ENCODE measurements around the gene FARP1.
A peak's percentile ranks its signal among the peaks of the same experiment; 100 is the strongest.

The FARP1 gene, protein sequence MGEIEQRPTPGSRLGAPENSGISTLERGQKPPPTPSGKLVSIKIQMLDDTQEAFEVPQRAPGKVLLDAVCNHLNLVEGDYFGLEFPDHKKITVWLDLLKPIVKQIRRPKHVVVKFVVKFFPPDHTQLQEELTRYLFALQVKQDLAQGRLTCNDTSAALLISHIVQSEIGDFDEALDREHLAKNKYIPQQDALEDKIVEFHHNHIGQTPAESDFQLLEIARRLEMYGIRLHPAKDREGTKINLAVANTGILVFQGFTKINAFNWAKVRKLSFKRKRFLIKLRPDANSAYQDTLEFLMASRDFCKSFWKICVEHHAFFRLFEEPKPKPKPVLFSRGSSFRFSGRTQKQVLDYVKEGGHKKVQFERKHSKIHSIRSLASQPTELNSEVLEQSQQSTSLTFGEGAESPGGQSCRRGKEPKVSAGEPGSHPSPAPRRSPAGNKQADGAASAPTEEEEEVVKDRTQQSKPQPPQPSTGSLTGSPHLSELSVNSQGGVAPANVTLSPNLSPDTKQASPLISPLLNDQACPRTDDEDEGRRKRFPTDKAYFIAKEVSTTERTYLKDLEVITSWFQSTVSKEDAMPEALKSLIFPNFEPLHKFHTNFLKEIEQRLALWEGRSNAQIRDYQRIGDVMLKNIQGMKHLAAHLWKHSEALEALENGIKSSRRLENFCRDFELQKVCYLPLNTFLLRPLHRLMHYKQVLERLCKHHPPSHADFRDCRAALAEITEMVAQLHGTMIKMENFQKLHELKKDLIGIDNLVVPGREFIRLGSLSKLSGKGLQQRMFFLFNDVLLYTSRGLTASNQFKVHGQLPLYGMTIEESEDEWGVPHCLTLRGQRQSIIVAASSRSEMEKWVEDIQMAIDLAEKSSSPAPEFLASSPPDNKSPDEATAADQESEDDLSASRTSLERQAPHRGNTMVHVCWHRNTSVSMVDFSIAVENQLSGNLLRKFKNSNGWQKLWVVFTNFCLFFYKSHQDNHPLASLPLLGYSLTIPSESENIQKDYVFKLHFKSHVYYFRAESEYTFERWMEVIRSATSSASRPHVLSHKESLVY

DNA sequence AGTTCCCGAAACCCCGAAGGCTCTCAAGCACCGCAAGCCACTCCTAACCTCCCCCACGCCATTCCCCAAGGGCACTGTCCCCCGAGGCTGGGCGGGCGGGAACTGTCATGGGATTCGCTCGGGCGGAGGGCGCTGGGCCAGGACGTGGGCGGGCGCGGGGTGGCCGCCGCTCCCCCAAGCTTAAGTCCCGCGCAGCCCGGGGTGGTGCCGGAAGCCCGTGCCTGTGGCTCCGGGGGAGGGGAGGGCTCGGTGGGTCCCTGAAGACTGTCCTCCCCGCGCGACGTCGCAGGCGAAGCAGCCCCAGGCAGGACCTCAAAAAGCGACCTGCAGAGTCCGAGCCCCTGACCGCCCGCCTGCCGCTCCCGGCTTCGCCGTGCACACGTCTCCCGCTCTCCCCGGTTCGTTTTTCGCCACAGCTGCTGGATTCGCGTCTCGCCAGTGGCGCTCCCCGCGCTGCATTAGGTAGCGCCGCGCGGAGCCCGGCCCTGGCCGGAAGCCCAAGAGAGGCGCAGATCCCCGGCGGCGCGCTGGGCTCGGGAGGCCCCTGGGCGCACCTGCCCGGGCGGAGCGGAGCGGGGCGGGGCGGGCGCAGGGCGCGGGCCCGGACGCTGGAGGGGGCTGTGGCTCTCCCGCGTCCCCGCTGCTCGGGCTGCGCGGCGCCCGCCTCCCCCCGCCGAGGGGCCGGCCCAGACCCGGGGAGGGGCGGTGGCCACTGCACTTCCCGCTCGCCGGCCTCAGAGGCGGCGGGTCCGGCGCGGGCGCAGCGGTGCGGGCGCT, at the start of gene FARP1:
TSS of gene FARP1 (plus strand) at position 715 of the 777 bp plus-strand sequence. CDS start 70,149 bp downstream, outside the sequence.
- peak; percentile 55 for DNase-seq

DNA sequence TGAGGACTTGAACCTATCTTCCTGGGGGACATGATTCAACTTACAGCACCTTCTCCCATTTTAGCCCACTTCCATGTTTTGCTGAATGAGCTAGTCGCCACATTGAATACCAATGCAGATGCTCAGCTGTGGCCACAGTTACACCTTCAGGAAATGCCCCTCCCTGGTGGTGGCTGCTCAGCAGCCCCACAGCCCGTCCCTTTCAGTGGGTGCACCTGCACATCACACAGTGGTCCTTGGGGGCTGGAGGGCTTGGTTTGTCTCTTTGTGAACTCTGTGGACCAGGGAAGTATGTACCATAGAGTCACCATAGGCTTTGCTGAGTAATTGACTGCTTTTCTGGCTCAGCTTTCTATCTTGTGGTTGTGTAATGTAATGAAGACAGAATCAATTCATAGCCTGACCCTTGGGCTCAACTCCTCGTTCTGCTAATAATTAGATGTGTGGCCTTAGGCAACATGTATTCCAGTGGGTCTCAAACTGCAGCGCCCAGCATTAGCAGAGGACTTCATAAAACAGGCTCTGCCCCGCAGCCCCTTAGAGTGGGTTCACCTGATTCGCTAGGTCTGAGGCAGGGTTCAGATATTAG, 48.1 kb upstream of the FARP1 start:
- no peak for DNase-seq

GRCh38 chr13:98096059-98096458, 46.8 kb upstream of the FARP1 start:
- DNase-seq: no peak

- DNase-seq: no peak
These were observed 45.1 kb upstream of the FARP1 start for GRCh38 chr13:98097749-98098148.

- no peak for DNase-seq
These were observed 44.4 kb upstream of the FARP1 start for GRCh38 chr13:98098516-98098915.

DNA sequence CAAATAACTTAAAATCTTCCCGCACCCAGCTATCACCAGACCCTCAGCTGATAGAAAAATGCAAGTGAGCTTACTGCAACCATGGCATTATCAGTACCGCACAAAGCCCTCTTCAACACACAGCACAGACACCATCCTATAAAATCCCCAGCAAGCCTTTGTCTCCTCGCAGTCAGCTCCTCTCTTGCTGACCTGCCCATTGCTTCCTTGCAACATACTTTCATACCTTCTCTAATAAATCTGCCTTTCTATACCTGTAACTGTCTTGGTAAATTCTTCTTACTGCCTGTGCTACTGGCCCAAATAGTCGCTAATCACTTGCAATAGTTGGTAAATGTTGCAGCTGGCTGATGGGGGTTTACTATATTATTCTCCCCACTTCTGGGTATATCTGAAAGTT, 43.3 kb upstream of the FARP1 start:
- no peak for DNase-seq

- no peak for DNase-seq
These were observed 42.4 kb upstream of the FARP1 start for GRCh38 chr13:98100481-98100880.

GRCh38 chr13:98103531-98103930, 39.4 kb upstream of the FARP1 start:
- DNase-seq: no peak

DNA sequence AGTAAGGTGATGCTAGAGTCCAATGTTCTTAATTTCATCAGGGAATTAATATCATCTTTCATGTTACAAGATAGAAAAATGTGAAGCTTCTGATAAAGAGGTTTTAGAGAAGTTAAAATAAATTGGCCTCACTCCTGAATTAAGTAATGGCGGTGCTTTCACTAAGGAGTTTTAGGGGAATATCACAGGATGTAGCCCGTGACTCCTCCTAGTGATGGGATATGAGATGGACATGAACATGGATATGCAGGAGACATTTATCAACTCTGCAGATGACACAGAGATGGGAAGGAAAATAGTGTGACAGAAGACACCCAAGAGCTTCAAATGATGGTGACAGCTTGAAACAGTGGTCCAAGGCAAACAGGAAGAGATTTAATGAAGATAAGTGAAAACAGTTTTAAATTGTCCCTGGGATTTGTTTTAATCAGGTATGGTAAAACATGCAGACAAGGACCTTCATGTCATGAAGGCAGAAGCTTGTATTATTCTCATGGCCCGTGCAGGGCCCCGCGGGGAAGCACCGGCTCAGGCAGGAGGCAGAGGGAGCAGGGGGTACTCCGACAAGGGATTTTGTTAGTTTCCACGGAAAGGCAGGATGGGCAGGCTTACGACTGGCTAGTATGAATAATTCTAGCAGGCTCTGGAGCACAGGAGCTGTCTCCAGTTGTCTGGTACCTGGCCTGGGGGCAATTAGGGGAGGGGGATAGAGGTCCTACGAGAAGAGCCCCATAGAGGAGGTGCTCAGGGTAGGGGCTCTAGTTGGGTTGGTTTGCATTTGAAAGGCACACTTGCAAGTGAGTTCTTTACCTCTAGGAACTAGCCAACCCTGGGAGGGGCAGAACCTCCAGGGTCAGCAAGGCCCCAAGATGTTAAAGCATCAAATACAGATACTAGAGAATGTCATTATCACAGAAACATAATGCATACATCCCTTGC, 38.7 kb upstream of the FARP1 start:
- no peak for DNase-seq

DNA sequence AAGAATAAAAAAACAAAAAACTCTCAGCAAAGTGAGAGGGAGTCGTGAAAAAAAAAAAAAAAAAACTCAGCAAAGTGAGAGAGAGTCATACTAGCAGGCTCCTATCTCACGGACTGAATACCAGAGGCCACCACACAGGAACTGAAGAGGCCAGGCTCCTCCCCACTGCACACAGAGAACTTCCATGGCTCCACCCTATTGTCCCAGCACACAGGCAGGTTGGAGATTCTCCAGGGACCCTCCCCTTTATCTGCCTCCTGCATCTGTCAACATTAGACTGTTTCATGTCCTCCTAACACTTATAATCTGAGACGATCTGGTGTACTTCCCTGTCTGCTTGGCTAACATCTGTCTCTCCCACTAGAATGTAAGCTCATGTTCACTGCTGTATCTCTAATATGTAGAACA, 37.0 kb upstream of the FARP1 start:
- DNase-seq: no peak

- no peak for DNase-seq
These were observed 34.6 kb upstream of the FARP1 start for GRCh38 chr13:98108341-98108740.

GRCh38 chr13:98109226-98109853, 33.6 kb upstream of the FARP1 start:
- DNase-seq: no peak

GRCh38 chr13:98110749-98111148, 32.1 kb upstream of the FARP1 start:
- DNase-seq: no peak

GRCh38 chr13:98111168-98112098, 31.5 kb upstream of the FARP1 start:
- DNase-seq: no peak

- DNase-seq: no peak
These were observed 30.4 kb upstream of the FARP1 start for GRCh38 chr13:98112456-98112855.

GRCh38 chr13:98118865-98119264, 24.0 kb upstream of the FARP1 start:
- DNase-seq: no peak

DNA sequence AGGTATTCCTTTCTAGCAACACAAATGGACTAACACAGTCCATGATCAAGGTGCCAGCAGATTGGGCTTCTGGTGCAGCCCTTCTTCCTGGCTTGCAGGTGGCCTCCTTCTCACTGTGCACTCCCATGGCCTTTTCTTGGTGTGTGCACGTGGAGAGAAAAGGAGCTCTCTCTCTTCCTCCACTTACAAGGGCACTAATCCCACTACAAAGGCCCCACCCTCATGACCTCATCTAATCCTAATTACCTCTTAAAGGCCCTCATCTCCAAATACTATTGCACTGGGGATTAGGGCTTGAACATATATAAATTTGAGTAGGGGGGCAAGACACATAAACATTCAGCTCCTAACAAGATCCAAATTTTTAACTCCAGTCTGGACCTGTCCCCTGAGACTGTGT, 19.7 kb upstream of the FARP1 start:
- DNase-seq: no peak

DNA sequence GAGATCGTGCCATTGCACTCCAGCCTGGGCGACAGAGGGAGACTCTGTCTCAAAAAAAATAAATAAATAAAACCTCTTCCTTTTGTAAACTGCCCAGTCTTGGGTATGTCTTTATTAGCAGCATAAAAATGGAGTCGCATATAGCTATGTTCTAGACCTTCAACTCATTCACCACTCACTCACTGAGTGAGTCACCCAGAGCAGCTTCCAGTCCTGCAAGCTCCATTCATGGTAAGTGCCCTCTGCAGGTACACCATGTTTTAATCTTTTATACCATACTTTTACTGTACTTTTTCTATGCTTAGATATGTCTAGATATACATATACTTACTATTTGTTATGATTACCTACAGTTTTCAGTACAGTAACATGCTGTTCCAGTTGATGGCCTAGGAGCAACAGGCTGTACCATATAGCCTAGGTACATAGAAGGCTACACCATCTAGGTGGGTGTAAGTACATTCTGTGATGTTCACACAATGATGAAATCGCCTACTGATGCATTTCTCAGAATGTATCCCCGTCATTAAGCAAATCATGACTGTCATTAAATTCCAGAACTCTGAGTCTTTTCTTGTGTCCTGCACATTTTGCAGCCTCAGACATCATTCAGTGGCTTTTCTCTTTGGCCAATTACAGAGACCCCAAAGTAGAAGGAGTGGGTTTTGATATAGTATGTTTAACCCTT, 13.7 kb upstream of the FARP1 start:
- no peak for DNase-seq

- no peak for DNase-seq
These were observed 8.9 kb upstream of the FARP1 start for GRCh38 chr13:98133946-98134345.

Measured in activated CD4-positive, alpha-beta T cell treated with anti-CD3 and anti-CD28 coated beads for 48 hours (primary cell).